ENCODE measurements around the gene CFAP210. TPM values are rescaled to one million over a fixed set of nuclear protein-coding genes. Genes with fewer than 3 reads are reported as not detected.

CFAP210 gene
- total and polyA plus RNA-seq, 9 of the 15 experiments (the other 6 are each of a cell fraction or from before 2014, with no cell fraction given): 0.75 to 3.6 (median 1.3) TPM

GRCh38 chr2:169636440-169637097, 57.6 kb downstream of the CFAP210 start:
- Histone ChIP-seq H4K20me1 (replicated peaks; ENCODE audit: control insufficient read depth, insufficient read depth, low read length) (no peaks in the 10 kb centered on the region), H3K4me3 (no peak overlapping the region), H3K27me3 (ENCODE audit: control insufficient read depth in 2 of 2, insufficient read depth in 2 of 2, low read length in 2 of 2) (no peaks in the 10 kb centered on the region), H3K9ac (ENCODE audit: insufficient read depth in 1 of 2, low read depth in 2 of 2, low read length in 2 of 2) (no peak overlapping the region), H3K27ac (ENCODE audit: extremely low read depth, low read depth, low read length) (no peak overlapping the region), H3K4me1 (replicated peaks in 1 of 2; ENCODE audit: control insufficient read depth in 2 of 2, insufficient read depth in 2 of 2, low read length in 2 of 2) (no peaks in the 10 kb centered on the region), H3K9me3 (replicated peaks; ENCODE audit: control insufficient read depth, insufficient read depth, low read depth, low read length) (no peaks in the 10 kb centered on the region), H3K4me2 (ENCODE audit: insufficient read depth, low read length) (no peak overlapping the region), H3K79me2 (ENCODE audit: control insufficient read depth, insufficient read depth, low read length) (no peaks in the 10 kb centered on the region), H2AFZ (ENCODE audit: low read depth, low read length) (no peak overlapping the region), H3K9me1 (ENCODE audit: control insufficient read depth, insufficient read depth, low read length) (no peaks in the 10 kb centered on the region), H3K36me3 (ENCODE audit: control insufficient read depth, insufficient read depth, low read length) (peaks cover 82% of the 10 kb centered on the region)
- TSS peak; percentile 91 for BruUV-seq (replicated peaks)
- ATAC-seq: no peak; the same call in 1 of the 3 replicates
- FAIRE-seq: no peak
- no peak for DNase-seq (ENCODE audit: extremely low read depth in 1 of 4, low spot score in 3 of 4)
- ChIA-PET CTCF (ENCODE audit: low intra/inter-chr PET ratio) (no interaction called here), POLR2A (interaction anchor here (0.7 to 1.3 kb wide), 4 partner anchors 13 to 612 kb away, joined by 3 to 4 read pairs (median 3); no protein-coding TSS in a partner anchor)
- WGBS (ENCODE audit: insufficient coverage, low coverage, missing lambda C conversion rate): 96% methylated on average over 8 of the region's 8 CpGs
- intact Hi-C loops (cut with micrococcal nuclease) (loop anchor here (5.0 kb wide), 1 partner anchor 56 kb away; the partner anchor contains the start of genes CFAP210 and PHOSPHO2), in situ Hi-C loops (cut with MboI) (no loop called here)
- TF ChIP-seq ZNF785 (CRISPR knock-in tag; IDR thresholded peaks at IDR 0.05): no peak
- TF ChIP-seq BACH1 (tag; IDR thresholded peaks at IDR 0.05): no peak
- no peak for TF ChIP-seq ETS1 (conservative IDR thresholded peaks at IDR 0.05; ENCODE audit: control insufficient read depth, low read depth, low read length)
- peak; percentile 25; the same call in 1 of the 2 replicates for TF ChIP-seq POLR2AphosphoS5 (IDR thresholded peaks at IDR 0.05; ENCODE audit: control insufficient read depth, insufficient read depth, low read depth, low read length)
- 0 out of 2 replicates have a peak, but pooled peaks have one; percentile 22 for TF ChIP-seq TOE1 (IDR thresholded peaks at IDR 0.05; ENCODE audit: borderline replicate concordance)
- TF ChIP-seq TOE1 (CRISPR knock-in tag; IDR thresholded peaks at IDR 0.05; ENCODE audit: borderline replicate concordance, low read depth): no peak
- TF ChIP-seq MEF2A (IDR thresholded peaks at IDR 0.05; ENCODE audit: control insufficient read depth, low read depth, low read length): no peak
- TF ChIP-seq PTRF (tag; IDR thresholded peaks at IDR 0.05): no peak
- no peak for TF ChIP-seq NBN (IDR thresholded peaks at IDR 0.05; ENCODE audit: low read depth)
- no peak for TF ChIP-seq HINFP (tag; conservative IDR thresholded peaks at IDR 0.05; ENCODE audit: low read depth)
- TF ChIP-seq ZNF75A (CRISPR knock-in tag; IDR thresholded peaks at IDR 0.05): no peak
- no peak for TF ChIP-seq C11orf30 (IDR thresholded peaks at IDR 0.05; ENCODE audit: low read depth)
- TF ChIP-seq STAG1 (CRISPR knock-in tag; IDR thresholded peaks at IDR 0.05; ENCODE audit: borderline replicate concordance): no peak
- no peak for TF ChIP-seq CTBP1 (IDR thresholded peaks at IDR 0.05; ENCODE audit: borderline replicate concordance)
- no peak for TF ChIP-seq SIRT6 (IDR thresholded peaks at IDR 0.05; ENCODE audit: low read depth, low read length)
- no peak for TF ChIP-seq U2AF2 (optimal IDR thresholded peaks at IDR 0.05; ENCODE audit: low read depth, low read length)
- no peak for TF ChIP-seq ZNF280B (CRISPR knock-in tag; IDR thresholded peaks at IDR 0.05)
- TF ChIP-seq THRAP3 (IDR thresholded peaks at IDR 0.05; ENCODE audit: borderline replicate concordance): 0 out of 2 replicates have a peak, but pooled peaks have one; percentile 56
- TF ChIP-seq MTA1 (IDR thresholded peaks at IDR 0.05; ENCODE audit: borderline replicate concordance): no peak
